Measurements from ENCODE around the gene ZDBF2.

- TF ChIP-seq CTCF (conservative IDR thresholded peaks at IDR 0.05; ENCODE audit: low read depth, low read length) = no peak
- TF ChIP-seq EZH2 (IDR thresholded peaks at IDR 0.05; ENCODE audit: borderline replicate concordance, low read depth, low read length, poor library complexity, severe bottlenecking) = no peak
Observed at GRCh38 chr2:206255003-206255402, 19.5 kb upstream of the ZDBF2 start.

Measured in A673 (cell line).